GM18861 (cell line): Measurements from ENCODE around the gene KCNQ1.
"Not testable (repeated sequence)": the region's sequence is repeated elsewhere in the genome, so short reads cannot be mapped to it uniquely, and the experiment has no call there.

ENCODE experiments used
- ATAC-seq: cut with Tn5 transposase; IDR thresholded peaks from one replicate; pipeline ENCODE4 v1.9.1; 2021; ENCODE audit not compliant: unreplicated experiment

KCNQ1 gene

GRCh38 chr11:2471048-2471803 is 26.4 kb downstream of the KCNQ1 start:
- ATAC-seq, result no peak

DNA sequence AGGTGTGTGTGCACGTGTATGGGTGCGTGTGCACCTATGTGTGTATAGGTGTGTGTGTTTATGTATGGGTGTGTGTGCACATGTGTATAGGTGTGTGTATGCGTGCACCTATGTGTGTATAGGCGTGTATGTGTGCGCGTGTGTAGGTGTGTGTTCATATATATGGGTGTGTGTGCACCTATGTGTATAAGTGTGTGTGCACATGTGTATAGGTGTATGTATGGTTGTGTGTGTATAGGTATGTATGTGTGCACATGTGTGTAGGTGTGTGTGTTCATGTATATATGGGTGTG is 26.9 kb downstream of the KCNQ1 start:
- no peak for ATAC-seq

GRCh38 chr11:2472428-2473186 is 27.8 kb downstream of the KCNQ1 start:
- no peak for ATAC-seq

DNA sequence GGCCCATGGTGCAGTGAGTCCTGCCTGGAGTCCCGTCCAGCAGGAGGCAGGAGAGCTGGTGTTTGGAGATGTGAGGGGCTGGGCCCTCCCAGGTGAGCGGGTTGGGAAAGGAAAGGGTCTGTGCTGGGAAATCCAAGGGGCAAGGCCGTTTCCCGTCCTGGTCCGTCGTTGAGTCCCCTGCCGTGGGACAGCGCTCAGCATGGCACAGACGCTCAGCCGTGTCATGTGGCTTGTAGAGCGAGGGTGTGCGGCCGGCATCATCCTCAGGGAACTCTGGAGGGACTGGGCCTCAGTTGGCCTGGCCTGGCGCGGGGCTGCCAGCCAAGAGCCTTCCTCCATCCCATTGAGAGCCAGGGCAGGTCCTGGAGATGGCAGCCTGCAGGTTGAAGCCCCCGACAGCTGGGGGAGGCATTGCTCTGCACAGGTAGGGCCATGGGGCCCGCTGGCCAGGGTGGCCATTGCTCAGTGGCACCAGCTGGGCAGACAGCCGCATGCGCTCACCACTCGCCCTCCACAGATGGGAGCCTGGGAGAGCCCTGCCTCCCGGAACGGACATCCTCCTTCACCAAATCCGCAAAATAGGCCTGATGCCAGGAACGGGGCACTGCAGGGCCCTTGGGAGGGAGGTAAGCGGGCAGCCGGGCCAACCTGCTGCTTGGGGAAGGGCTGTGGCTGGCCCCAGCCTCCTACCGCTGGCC is 28.7 kb downstream of the KCNQ1 start:
- ATAC-seq, result no peak

- no peak for ATAC-seq
Observed at GRCh38 chr11:2474059-2474901, 29.5 kb downstream of the KCNQ1 start.

GRCh38 chr11:2475136-2475918 is 30.5 kb downstream of the KCNQ1 start:
- no peak for ATAC-seq

DNA sequence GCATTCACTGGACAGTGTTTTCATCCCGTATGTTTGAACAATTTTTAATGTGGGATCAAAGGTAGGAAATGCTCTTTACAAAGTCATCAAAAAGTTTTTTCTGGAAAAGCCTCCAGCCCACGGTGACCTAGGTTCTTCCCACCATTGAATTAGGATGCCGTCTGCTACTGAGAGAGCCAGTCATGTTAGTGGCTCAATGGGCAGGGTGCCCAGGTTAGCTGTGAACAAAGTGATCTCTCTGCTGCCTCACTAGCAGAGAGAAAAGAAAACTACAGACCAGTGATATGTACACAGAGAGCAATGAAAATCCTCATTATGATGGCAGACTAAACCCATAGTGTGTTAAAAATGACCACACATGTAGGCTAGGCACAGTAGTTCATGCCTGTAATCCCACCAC is 32.4 kb downstream of the KCNQ1 start:
- no peak for ATAC-seq

GRCh38 chr11:2477936-2478335 is 33.1 kb downstream of the KCNQ1 start:
- no peak for ATAC-seq

DNA sequence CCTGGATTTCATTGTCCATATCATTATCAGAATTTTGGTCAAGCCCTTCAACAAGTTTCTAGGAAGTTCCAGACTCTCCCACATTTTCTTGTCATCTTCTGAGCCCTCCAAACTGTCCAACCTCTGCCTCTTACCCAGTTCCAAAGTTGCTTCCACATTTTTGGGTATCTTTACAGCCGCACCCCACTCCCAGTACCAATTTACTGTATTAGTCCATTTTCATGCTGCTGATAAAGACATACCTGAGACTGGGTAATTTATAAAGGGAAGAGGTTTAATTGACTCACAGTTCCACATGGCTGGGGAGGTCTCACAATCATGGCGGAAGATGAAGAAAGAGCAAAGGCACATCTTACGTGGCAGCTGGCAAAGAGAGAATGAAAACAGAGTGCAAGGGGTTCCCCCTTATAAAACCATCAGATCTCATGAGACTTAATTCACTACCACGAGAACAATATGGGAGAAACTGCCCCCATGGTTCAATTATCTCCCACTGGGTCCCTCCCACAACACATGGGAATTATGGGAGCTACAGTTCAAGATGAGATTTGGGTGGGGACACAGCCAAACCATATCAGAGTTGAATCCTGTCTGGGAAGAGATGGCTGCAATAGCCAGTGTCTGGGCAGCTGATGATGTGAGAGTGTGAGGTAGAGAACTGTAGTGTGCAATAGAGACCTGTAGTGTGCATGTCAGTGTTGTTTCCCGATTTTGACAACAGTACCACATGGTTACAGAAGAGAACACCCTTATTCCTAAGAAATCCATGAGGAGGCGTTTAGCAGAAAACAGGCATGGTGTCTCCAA is 35.5 kb downstream of the KCNQ1 start:
- not testable (repeated sequence) for ATAC-seq

DNA sequence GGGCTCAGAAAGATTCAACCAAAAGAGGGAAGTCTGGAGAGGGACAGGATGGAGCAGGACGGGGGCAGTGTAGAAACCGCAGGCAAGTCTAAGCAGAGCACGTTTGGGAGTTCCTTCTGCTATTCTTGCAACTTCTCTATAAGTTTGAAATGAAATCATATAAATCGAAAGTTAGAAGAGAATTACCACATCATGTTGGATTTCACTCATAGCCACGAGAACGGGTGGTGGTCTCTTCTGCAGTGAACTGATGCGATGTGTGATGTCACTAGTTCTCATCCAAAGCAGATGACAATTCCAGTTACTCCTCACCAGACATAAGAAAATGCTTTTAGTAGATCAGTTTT is 36.0 kb downstream of the KCNQ1 start:
- ATAC-seq, result no peak

- no peak for ATAC-seq
Observed at GRCh38 chr11:2481253-2481652, 36.4 kb downstream of the KCNQ1 start.

- no peak for ATAC-seq
Observed at GRCh38 chr11:2482204-2482603, 37.4 kb downstream of the KCNQ1 start.

DNA sequence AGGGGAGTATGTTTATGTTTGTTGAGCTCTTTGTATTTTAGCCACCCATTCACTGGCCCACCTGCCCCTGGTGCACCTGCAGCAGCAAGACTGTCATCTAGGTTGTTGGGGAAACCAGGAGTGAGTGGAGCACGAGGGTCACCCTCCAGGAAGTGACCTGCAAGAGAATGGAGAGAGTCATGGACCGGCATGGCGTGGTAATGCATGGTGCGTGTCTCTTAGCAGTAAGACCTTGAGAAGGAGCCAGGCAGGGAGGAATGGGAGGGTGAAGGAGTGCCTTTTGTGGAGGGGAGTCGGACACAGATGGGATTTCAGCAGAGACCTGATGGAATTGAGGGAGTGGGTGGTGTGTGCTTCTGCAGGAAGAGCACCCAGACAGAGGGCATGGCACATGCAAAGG is 37.9 kb downstream of the KCNQ1 start:
- no peak for ATAC-seq

- no peak for ATAC-seq
Observed at GRCh38 chr11:2483426-2483825, 38.6 kb downstream of the KCNQ1 start.

DNA sequence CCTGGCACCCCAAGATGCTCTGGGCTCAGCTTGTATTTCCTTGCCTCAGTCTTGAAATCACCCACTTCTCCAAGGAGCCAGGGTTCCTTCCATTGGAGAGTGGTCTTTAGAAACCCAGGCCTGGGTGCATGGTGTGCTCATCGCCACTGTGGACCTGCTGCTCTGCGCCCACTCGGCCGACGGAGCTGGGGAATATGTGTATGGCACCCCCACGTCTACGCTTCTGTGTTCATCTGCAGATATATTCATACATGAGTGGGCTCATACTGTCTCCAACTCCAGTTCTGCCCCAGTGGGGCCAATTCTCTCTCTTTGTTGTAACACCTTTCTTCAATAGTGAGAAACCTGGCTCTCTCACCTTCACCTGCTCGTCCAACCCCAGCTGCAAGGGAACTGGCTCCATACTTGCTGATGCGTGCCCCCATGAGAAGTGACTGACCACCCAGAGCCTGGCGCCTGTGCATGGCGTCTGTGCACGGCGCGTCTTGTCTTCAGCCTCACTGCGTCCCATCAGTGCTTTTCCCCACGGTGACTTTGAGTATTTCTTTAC is 39.8 kb downstream of the KCNQ1 start:
- no peak for ATAC-seq

GRCh38 chr11:2488004-2488403 is 43.2 kb downstream of the KCNQ1 start:
- no peak for ATAC-seq

GRCh38 chr11:2489083-2489482 is 44.3 kb downstream of the KCNQ1 start:
- ATAC-seq, result no peak

DNA sequence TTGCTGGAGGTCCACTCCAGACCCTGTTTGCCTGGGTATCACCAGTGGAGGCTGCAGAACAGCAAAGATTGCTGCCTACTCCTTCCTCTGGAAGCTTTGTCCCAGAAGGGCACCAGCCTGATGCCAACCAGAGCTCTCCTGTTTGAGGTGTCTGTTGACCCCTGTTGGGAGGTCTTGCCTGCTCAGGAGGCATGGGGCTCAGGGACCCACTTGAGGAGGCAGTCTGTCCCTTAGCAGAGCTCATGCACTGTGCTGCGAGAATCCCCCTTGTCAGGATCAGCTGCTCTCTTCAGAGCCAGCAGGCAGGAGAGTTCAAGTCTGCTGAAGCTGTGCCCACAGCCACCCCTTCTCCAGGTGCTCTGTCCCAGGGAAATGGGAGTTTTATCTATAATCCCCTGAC is 53.1 kb downstream of the KCNQ1 start:
- not testable (repeated sequence) for ATAC-seq

DNA sequence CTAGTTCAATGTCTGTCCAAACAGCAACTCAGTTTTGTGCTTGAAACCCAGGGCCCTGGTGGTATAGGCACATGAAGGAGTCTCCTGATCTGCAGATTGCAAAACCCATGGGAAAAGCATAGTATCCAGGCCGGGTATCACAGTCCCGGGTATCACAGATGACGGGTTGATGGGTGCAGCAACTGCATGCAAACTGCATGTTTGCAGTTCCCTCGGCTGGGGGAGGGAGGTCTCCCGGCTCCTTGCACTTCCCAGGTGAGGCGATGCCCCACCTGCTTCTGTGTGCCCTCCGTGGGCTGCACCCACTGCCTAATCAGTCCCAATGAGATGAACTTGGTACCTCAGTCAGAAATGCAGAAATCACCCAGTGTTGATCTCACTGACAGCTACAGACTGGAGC is 53.9 kb downstream of the KCNQ1 start:
- no peak for ATAC-seq
